Measurements from ENCODE around the gene GOLPH3. TPM values are rescaled to one million over a fixed set of nuclear protein-coding genes. Genes with fewer than 3 reads are reported as not detected.
A peak's percentile ranks its signal among the peaks of the same experiment; 100 is the strongest.

The GOLPH3 gene
- total RNA-seq, 2 experiments from 2014 or later = 74.7 to 81.4 TPM

GRCh38 chr5:32160228-32160627 is 13.9 kb downstream of the GOLPH3 start:
- Mint-ChIP-seq H3K4me3 (no peak overlapping the region), H3K27me3 (no peaks in the 10 kb centered on the region), H3K4me1 (peaks cover 22% of the 10 kb centered on the region), H3K27ac (no peak overlapping the region), H3K9me3 (ENCODE audit: low read depth) (no peaks in the 10 kb centered on the region), H3K36me3 (peaks cover 17% of the 10 kb centered on the region)
- no peak for DNase-seq
- ATAC-seq = no peak
- CTCF ChIA-PET = no interaction called here

GRCh38 chr5:32159328-32160072 is 14.6 kb downstream of the GOLPH3 start:
- peaks cover 20% of the 10 kb centered on the region for H3K4me1 Mint-ChIP-seq
- H3K27ac Mint-ChIP-seq = no peak overlapping the region
- DNase-seq = no peak
- peaks cover 20% of the 10 kb centered on the region for H3K36me3 Mint-ChIP-seq
- H3K9me3 Mint-ChIP-seq (ENCODE audit: low read depth) = no peaks in the 10 kb centered on the region
- H3K4me3 Mint-ChIP-seq = no peak overlapping the region
- ATAC-seq = no peak
- H3K27me3 Mint-ChIP-seq = no peaks in the 10 kb centered on the region
- CTCF ChIA-PET = no interaction called here

GRCh38 chr5:32158679-32158975 is 15.5 kb downstream of the GOLPH3 start:
- H3K4me1 Mint-ChIP-seq = peaks cover 16% of the 10 kb centered on the region
- H3K9me3 Mint-ChIP-seq (ENCODE audit: low read depth) = no peaks in the 10 kb centered on the region
- H3K27ac Mint-ChIP-seq = no peak overlapping the region
- no peak for ATAC-seq
- no peaks in the 10 kb centered on the region for H3K27me3 Mint-ChIP-seq
- CTCF ChIA-PET = no interaction called here
- DNase-seq = no peak
- peaks cover 19% of the 10 kb centered on the region for H3K36me3 Mint-ChIP-seq
- H3K4me3 Mint-ChIP-seq = no peak overlapping the region

- Mint-ChIP-seq H3K36me3 (peaks cover 28% of the 10 kb centered on the region), H3K27ac (no peak overlapping the region), H3K9me3 (ENCODE audit: low read depth) (peaks cover 2% of the 10 kb centered on the region), H3K27me3 (no peaks in the 10 kb centered on the region), H3K4me1 (peaks cover 20% of the 10 kb centered on the region), H3K4me3 (no peak overlapping the region)
- CTCF ChIA-PET = no interaction called here
- no peak for DNase-seq
- no peak for ATAC-seq
Observed at GRCh38 chr5:32157078-32157477, 17.0 kb downstream of the GOLPH3 start.

GRCh38 chr5:32156635-32157034 is 17.5 kb downstream of the GOLPH3 start:
- H3K27ac Mint-ChIP-seq = peak overlapping the region; percentile 28
- DNase-seq (no peak), ATAC-seq (no peak)
- CTCF ChIA-PET = no interaction called here
- H3K9me3 Mint-ChIP-seq (ENCODE audit: low read depth) = peaks cover 2% of the 10 kb centered on the region
- no peak overlapping the region for H3K4me3 Mint-ChIP-seq
- peaks cover 33% of the 10 kb centered on the region for H3K36me3 Mint-ChIP-seq
- no peaks in the 10 kb centered on the region for H3K27me3 Mint-ChIP-seq
- H3K4me1 Mint-ChIP-seq = peaks cover 22% of the 10 kb centered on the region

- peaks cover 29% of the 10 kb centered on the region for H3K36me3 Mint-ChIP-seq
- peaks cover 16% of the 10 kb centered on the region for H3K4me1 Mint-ChIP-seq
- H3K27me3 Mint-ChIP-seq = no peaks in the 10 kb centered on the region
- no peak overlapping the region for H3K27ac Mint-ChIP-seq
- no peak for DNase-seq
- ATAC-seq = no peak
- CTCF ChIA-PET = no interaction called here
- H3K9me3 Mint-ChIP-seq (ENCODE audit: low read depth) = peaks cover 2% of the 10 kb centered on the region
- no peak overlapping the region for H3K4me3 Mint-ChIP-seq
Observed at GRCh38 chr5:32155211-32155610, 18.9 kb downstream of the GOLPH3 start.

GRCh38 chr5:32153723-32154122 is 20.4 kb downstream of the GOLPH3 start:
- H3K4me1 Mint-ChIP-seq = peaks cover 20% of the 10 kb centered on the region
- no peak overlapping the region for H3K27ac Mint-ChIP-seq
- DNase-seq (no peak), ATAC-seq (no peak)
- H3K4me3 Mint-ChIP-seq = no peak overlapping the region
- H3K27me3 Mint-ChIP-seq = no peaks in the 10 kb centered on the region
- H3K9me3 Mint-ChIP-seq (ENCODE audit: low read depth) = peaks cover 2% of the 10 kb centered on the region
- H3K36me3 Mint-ChIP-seq = peaks cover 37% of the 10 kb centered on the region
- CTCF ChIA-PET = no interaction called here

GRCh38 chr5:32151198-32151597 is 22.9 kb downstream of the GOLPH3 start:
- peaks cover 23% of the 10 kb centered on the region for H3K4me1 Mint-ChIP-seq
- peaks cover 47% of the 10 kb centered on the region for H3K36me3 Mint-ChIP-seq
- H3K9me3 Mint-ChIP-seq (ENCODE audit: low read depth) = peaks cover 2% of the 10 kb centered on the region
- H3K27me3 Mint-ChIP-seq = no peaks in the 10 kb centered on the region
- no peak overlapping the region for H3K27ac Mint-ChIP-seq
- CTCF ChIA-PET = no interaction called here
- DNase-seq (no peak), ATAC-seq (no peak)
- no peak overlapping the region for H3K4me3 Mint-ChIP-seq

- H3K27me3 Mint-ChIP-seq = no peaks in the 10 kb centered on the region
- H3K9me3 Mint-ChIP-seq (ENCODE audit: low read depth) = peaks cover 2% of the 10 kb centered on the region
- CTCF ChIA-PET = no interaction called here
- no peak for ATAC-seq
- H3K36me3 Mint-ChIP-seq = peaks cover 51% of the 10 kb centered on the region
- DNase-seq = no peak
- peaks cover 26% of the 10 kb centered on the region for H3K4me1 Mint-ChIP-seq
- H3K4me3 Mint-ChIP-seq = no peak overlapping the region
- no peak overlapping the region for H3K27ac Mint-ChIP-seq
Observed at GRCh38 chr5:32150366-32150765, 23.8 kb downstream of the GOLPH3 start.

- H3K27me3 Mint-ChIP-seq = no peaks in the 10 kb centered on the region
- H3K4me3 Mint-ChIP-seq = no peak overlapping the region
- ATAC-seq = no peak
- no peak for DNase-seq
- H3K9me3 Mint-ChIP-seq (ENCODE audit: low read depth) = no peaks in the 10 kb centered on the region
- peaks cover 14% of the 10 kb centered on the region for H3K4me1 Mint-ChIP-seq
- CTCF ChIA-PET = no interaction called here
- peaks cover 49% of the 10 kb centered on the region for H3K36me3 Mint-ChIP-seq
- H3K27ac Mint-ChIP-seq = no peak overlapping the region
Observed at GRCh38 chr5:32147959-32148358, 26.2 kb downstream of the GOLPH3 start.

- peaks cover 14% of the 10 kb centered on the region for H3K4me1 Mint-ChIP-seq
- DNase-seq (no peak), ATAC-seq (no peak)
- H3K27ac Mint-ChIP-seq = no peak overlapping the region
- CTCF ChIA-PET = no interaction called here
- H3K9me3 Mint-ChIP-seq (ENCODE audit: low read depth) = no peaks in the 10 kb centered on the region
- no peaks in the 10 kb centered on the region for H3K27me3 Mint-ChIP-seq
- no peak overlapping the region for H3K4me3 Mint-ChIP-seq
- H3K36me3 Mint-ChIP-seq = peaks cover 45% of the 10 kb centered on the region
Observed at GRCh38 chr5:32147236-32147635, 26.9 kb downstream of the GOLPH3 start.

GRCh38 chr5:32145378-32145777 is 28.7 kb downstream of the GOLPH3 start:
- ATAC-seq (no peak), DNase-seq (no peak)
- H3K9me3 Mint-ChIP-seq (ENCODE audit: low read depth) = no peaks in the 10 kb centered on the region
- H3K4me3 Mint-ChIP-seq = no peak overlapping the region
- no peak overlapping the region for H3K27ac Mint-ChIP-seq
- no peaks in the 10 kb centered on the region for H3K27me3 Mint-ChIP-seq
- peaks cover 9% of the 10 kb centered on the region for H3K4me1 Mint-ChIP-seq
- peaks cover 46% of the 10 kb centered on the region for H3K36me3 Mint-ChIP-seq
- CTCF ChIA-PET = no interaction called here

GRCh38 chr5:32144378-32145207 is 29.5 kb downstream of the GOLPH3 start:
- Mint-ChIP-seq H3K36me3 (peaks cover 50% of the 10 kb centered on the region), H3K27me3 (no peaks in the 10 kb centered on the region), H3K4me1 (peaks cover 13% of the 10 kb centered on the region), H3K27ac (no peak overlapping the region), H3K4me3 (no peak overlapping the region), H3K9me3 (ENCODE audit: low read depth) (no peaks in the 10 kb centered on the region)
- CTCF ChIA-PET = no interaction called here
- DNase-seq = no peak
- no peak for ATAC-seq

GRCh38 chr5:32143617-32144377 is 30.3 kb downstream of the GOLPH3 start:
- Mint-ChIP-seq H3K4me1 (peaks cover 18% of the 10 kb centered on the region), H3K36me3 (peaks cover 50% of the 10 kb centered on the region), H3K4me3 (no peak overlapping the region), H3K9me3 (ENCODE audit: low read depth) (no peaks in the 10 kb centered on the region), H3K27me3 (no peaks in the 10 kb centered on the region), H3K27ac (peak overlapping the region; percentile 23)
- ATAC-seq (no peak), DNase-seq (no peak)
- CTCF ChIA-PET = no interaction called here

All from activated CD8-positive, alpha-beta memory T cell treated with anti-CD3 and anti-CD28 coated beads, Interleukin-2, amount 10 ng/mL, durations not matched to agents 7 days and 5 days (primary cell).